Gastrocnemius medialis (tissue), 4 donors: ENCODE measurements around the gene BTBD10.

Experiments used
- CTCF ChIP-seq, 5 experiments: fragments of 450-650 bp in 3 of 5; fragments of 200-600 bp in 2 of 5; sonication (generic) in 2 of 5; IDR thresholded peaks in 4 of 5; conservative IDR thresholded peaks in 1 of 5; 1 replicate in 4 of 5; 2 replicates in 1 of 5; pipeline ENCODE4 v1.5.1; 2016 to 2019; ENCODE audit warnings: antibody characterized with exemption in 5 of 5, mild to moderate bottlenecking in 3 of 5, moderate library complexity in 3 of 5
- POLR2A ChIP-seq, 2 donors: fragments of 450-650 bp; IDR thresholded peaks; one replicate each; pipeline ENCODE4 v1.6.1; 2017; ENCODE audit warnings: antibody characterized with exemption in 2 of 2, mild to moderate bottlenecking in 2 of 2, moderate library complexity in 2 of 2

GRCh38 chr11:13391217-13391616 lies 71.8 kb downstream of the BTBD10 start:
- no peak for TF ChIP-seq CTCF (IDR thresholded peaks at IDR 0.05 in 4 of 5, conservative IDR thresholded peaks at IDR 0.05 in 1 of 5)
- no peak for TF ChIP-seq POLR2A (IDR thresholded peaks at IDR 0.05)
